ENCODE results near the gene ANO1. TPM values are rescaled to one million over a fixed set of nuclear protein-coding genes. Genes with fewer than 3 reads are reported as not detected.
"Not testable (repeated sequence)": the region's sequence is repeated elsewhere in the genome, so short reads cannot be mapped to it uniquely, and the experiment has no call there.

ANO1 gene
- total RNA-seq, 2 experiments from 2014 or later = not detected

- intact Hi-C loops (cut with micrococcal nuclease) = loop anchor here (10.0 kb wide), 1 partner anchor 1362 kb away; the partner anchor contains the start of gene CPT1A
Measured at GRCh38 chr11:70206226-70206981, 128.3 kb downstream of the ANO1 start.

GRCh38 chr11:70206982-70207376 lies 128.9 kb downstream of the ANO1 start:
- ChIA-PET POLR2A (no interaction called here), CTCF (no interaction called here)
- intact Hi-C loops (cut with micrococcal nuclease) = loop anchor here (10.0 kb wide), 1 partner anchor 1362 kb away; the partner anchor contains the start of gene CPT1A
- DNase-seq = no peak
- H3K27me3 Mint-ChIP-seq = no peaks in the 10 kb centered on the region
- peaks cover 49% of the 10 kb centered on the region for H3K36me3 Mint-ChIP-seq
- no peak overlapping the region for H3K4me3 Mint-ChIP-seq
- H3K27ac Mint-ChIP-seq = no peak overlapping the region
- no peaks in the 10 kb centered on the region for H3K9me3 Mint-ChIP-seq
- H3K4me1 Mint-ChIP-seq (ENCODE audit: low read depth) = peaks cover 58% of the 10 kb centered on the region

More at GRCh38 chr11:70206226-70206981, 128.3 kb downstream of the ANO1 start:
- Mint-ChIP-seq H3K36me3 (peaks cover 49% of the 10 kb centered on the region), H3K4me1 (ENCODE audit: low read depth) (peaks cover 58% of the 10 kb centered on the region), H3K9me3 (no peaks in the 10 kb centered on the region), H3K27me3 (no peaks in the 10 kb centered on the region), H3K4me3 (no peak overlapping the region), H3K27ac (peak overlapping the region; percentile 30)
- ChIA-PET POLR2A (no interaction called here), CTCF (interaction anchor here (2.4 kb wide), 1 partner anchor 10 kb away, joined by 9 read pairs; no protein-coding TSS in a partner anchor)
- DNase-seq = no peak

GRCh38 chr11:70207531-70208131 lies 129.5 kb downstream of the ANO1 start:
- DNase-seq = no peak
- POLR2A ChIA-PET = no interaction called here
- CTCF ChIA-PET = no interaction called here
- no peak overlapping the region for H3K4me3 Mint-ChIP-seq
- H3K36me3 Mint-ChIP-seq = peaks cover 49% of the 10 kb centered on the region
- H3K27ac Mint-ChIP-seq = no peak overlapping the region
- H3K9me3 Mint-ChIP-seq = no peaks in the 10 kb centered on the region
- intact Hi-C loops (cut with micrococcal nuclease) = loop anchor here (10.0 kb wide), 1 partner anchor 1363 kb away; the partner anchor contains the start of gene CPT1A
- H3K4me1 Mint-ChIP-seq (ENCODE audit: low read depth) = peaks cover 57% of the 10 kb centered on the region
- H3K27me3 Mint-ChIP-seq = no peaks in the 10 kb centered on the region

- no peak overlapping the region for H3K27ac Mint-ChIP-seq
- H3K4me3 Mint-ChIP-seq = no peak overlapping the region
- intact Hi-C loops (cut with micrococcal nuclease) = loop anchor here (10.0 kb wide), 1 partner anchor 1365 kb away; the partner anchor contains the start of gene CPT1A
- DNase-seq = no peak
- H3K9me3 Mint-ChIP-seq = no peaks in the 10 kb centered on the region
- no peaks in the 10 kb centered on the region for H3K27me3 Mint-ChIP-seq
- ChIA-PET POLR2A (no interaction called here), CTCF (interaction anchor here (0.6 kb wide), 1 partner anchor 294 kb away, joined by 3 read pairs; no protein-coding TSS in a partner anchor)
- H3K36me3 Mint-ChIP-seq = peaks cover 46% of the 10 kb centered on the region
- H3K4me1 Mint-ChIP-seq (ENCODE audit: low read depth) = peaks cover 52% of the 10 kb centered on the region
Measured at GRCh38 chr11:70209391-70209912, 131.3 kb downstream of the ANO1 start.

- H3K27me3 Mint-ChIP-seq = no peaks in the 10 kb centered on the region
- DNase-seq = no peak
- ChIA-PET CTCF (interaction anchor here (0.6 kb wide), 1 partner anchor 295 kb away, joined by 3 read pairs; no protein-coding TSS in a partner anchor), POLR2A (no interaction called here)
- H3K9me3 Mint-ChIP-seq = no peaks in the 10 kb centered on the region
- H3K27ac Mint-ChIP-seq = peak overlapping the region; percentile 63
- peaks cover 40% of the 10 kb centered on the region for H3K36me3 Mint-ChIP-seq
- no peak overlapping the region for H3K4me3 Mint-ChIP-seq
- intact Hi-C loops (cut with micrococcal nuclease) = no loop called here
- peaks cover 45% of the 10 kb centered on the region for H3K4me1 Mint-ChIP-seq (ENCODE audit: low read depth)
Measured at GRCh38 chr11:70210051-70210501, 132.0 kb downstream of the ANO1 start.

GRCh38 chr11:70210530-70210929 lies 132.4 kb downstream of the ANO1 start:
- POLR2A ChIA-PET = no interaction called here
- no peak overlapping the region for H3K27ac Mint-ChIP-seq

GRCh38 chr11:70212227-70212811 lies 134.2 kb downstream of the ANO1 start:
- Mint-ChIP-seq H3K4me3 (no peak overlapping the region), H3K36me3 (peaks cover 20% of the 10 kb centered on the region), H3K27me3 (no peaks in the 10 kb centered on the region), H3K27ac (no peak overlapping the region), H3K9me3 (no peaks in the 10 kb centered on the region), H3K4me1 (ENCODE audit: low read depth) (peaks cover 26% of the 10 kb centered on the region)
- no peak for DNase-seq
- intact Hi-C loops (cut with micrococcal nuclease) = no loop called here
- CTCF ChIA-PET = no interaction called here
- POLR2A ChIA-PET = no interaction called here

More at GRCh38 chr11:70210530-70210929, 132.4 kb downstream of the ANO1 start:
- no peak for DNase-seq
- Mint-ChIP-seq H3K4me1 (ENCODE audit: low read depth) (peaks cover 41% of the 10 kb centered on the region), H3K4me3 (no peak overlapping the region), H3K27me3 (no peaks in the 10 kb centered on the region), H3K9me3 (no peaks in the 10 kb centered on the region), H3K36me3 (peaks cover 37% of the 10 kb centered on the region)
- CTCF ChIA-PET = no interaction called here
- intact Hi-C loops (cut with micrococcal nuclease) = no loop called here

- DNase-seq; H3K9me3 Mint-ChIP-seq; POLR2A ChIA-PET; H3K4me1 Mint-ChIP-seq (ENCODE audit: low read depth); H3K36me3 Mint-ChIP-seq; H3K4me3 Mint-ChIP-seq; CTCF ChIA-PET; H3K27me3 Mint-ChIP-seq; intact Hi-C loops (cut with micrococcal nuclease); H3K27ac Mint-ChIP-seq: not testable (repeated sequence)
Measured at GRCh38 chr11:70217388-70217787, 139.3 kb downstream of the ANO1 start.

- H3K27ac Mint-ChIP-seq; intact Hi-C loops (cut with micrococcal nuclease); H3K4me1 Mint-ChIP-seq (ENCODE audit: low read depth); H3K36me3 Mint-ChIP-seq; POLR2A ChIA-PET; CTCF ChIA-PET; H3K9me3 Mint-ChIP-seq; DNase-seq; H3K4me3 Mint-ChIP-seq; H3K27me3 Mint-ChIP-seq: not testable (repeated sequence)
Measured at GRCh38 chr11:70218076-70218475, 140.0 kb downstream of the ANO1 start.

GRCh38 chr11:70220136-70220535 lies 142.0 kb downstream of the ANO1 start:
- no peak for DNase-seq
- POLR2A ChIA-PET = no interaction called here
- H3K9me3 Mint-ChIP-seq = no peaks in the 10 kb centered on the region
- no peak overlapping the region for H3K27ac Mint-ChIP-seq
- peaks cover 14% of the 10 kb centered on the region for H3K27me3 Mint-ChIP-seq
- H3K4me3 Mint-ChIP-seq = no peak overlapping the region
- peaks cover 1% of the 10 kb centered on the region for H3K36me3 Mint-ChIP-seq
- CTCF ChIA-PET = no interaction called here
- intact Hi-C loops (cut with micrococcal nuclease) = no loop called here
- no peaks in the 10 kb centered on the region for H3K4me1 Mint-ChIP-seq (ENCODE audit: low read depth)

- H3K4me3 Mint-ChIP-seq = no peak overlapping the region
- DNase-seq = no peak
- ChIA-PET POLR2A (no interaction called here), CTCF (no interaction called here)
- H3K9me3 Mint-ChIP-seq = no peaks in the 10 kb centered on the region
- no peaks in the 10 kb centered on the region for H3K4me1 Mint-ChIP-seq (ENCODE audit: low read depth)
- intact Hi-C loops (cut with micrococcal nuclease) = no loop called here
- peaks cover 1% of the 10 kb centered on the region for H3K36me3 Mint-ChIP-seq
- peaks cover 14% of the 10 kb centered on the region for H3K27me3 Mint-ChIP-seq
- H3K27ac Mint-ChIP-seq = no peak overlapping the region
Measured at GRCh38 chr11:70220920-70221319, 142.8 kb downstream of the ANO1 start.

GRCh38 chr11:70225681-70226177 lies 147.6 kb downstream of the ANO1 start:
- intact Hi-C loops (cut with micrococcal nuclease) = no loop called here
- POLR2A ChIA-PET = no interaction called here
- H3K36me3 Mint-ChIP-seq = peaks cover 1% of the 10 kb centered on the region
- no peaks in the 10 kb centered on the region for H3K4me1 Mint-ChIP-seq (ENCODE audit: low read depth)
- H3K27me3 Mint-ChIP-seq = peaks cover 6% of the 10 kb centered on the region
- H3K27ac Mint-ChIP-seq = no peak overlapping the region
- H3K4me3 Mint-ChIP-seq = no peak overlapping the region
- H3K9me3 Mint-ChIP-seq = no peaks in the 10 kb centered on the region
- DNase-seq = no peak
- CTCF ChIA-PET = interaction anchor here (1.4 kb wide), 1 partner anchor 30 kb away, joined by 3 read pairs; no protein-coding TSS in a partner anchor

Data from activated CD4-positive, alpha-beta memory T cell treated with anti-CD3 and anti-CD28 coated beads for 36 hours (primary cell).